WTC11 (cell line): ENCODE measurements around the gene TXNRD1. TPM values are rescaled to one million over a fixed set of nuclear protein-coding genes. Genes with fewer than 3 reads are reported as not detected.
"Not testable (repeated sequence)": the region's sequence is repeated elsewhere in the genome, so short reads cannot be mapped to it uniquely, and the experiment has no call there.

Experiments
- ATAC-seq: fragments of 200-7000 bp; cut with Tn5 transposase; 2 replicates; pipeline ENCODE4 v1.10.0; 2021; ENCODE audit warnings: mild to moderate bottlenecking, moderate library complexity
- CTCF ChIA-PET: fragments of 300-600 bp; sonication (Branson Sonifier 250); formaldehyde crosslinking; loops from one replicate; lab custom pipeline; 2021; ENCODE audit warnings: antibody characterized with exemption; lab: Charles Lee
- POLR2A ChIA-PET: fragments of 350-600 bp; sonication (Branson Sonifier 250); formaldehyde crosslinking; loops from one replicate; lab custom pipeline; 2021; ENCODE audit warnings: antibody characterized with exemption; lab: Charles Lee
- DNase-seq: peaks from one replicate; pipeline ENCODE4 v3.0.0; 2021; ENCODE audit warnings: low spot score
- H3K27ac Mint-ChIP-seq: 2 replicates; pipeline ENCODE4 v1.8.0; 2021; ENCODE audit warnings: mixed read lengths
- H3K27me3 Mint-ChIP-seq: 2 replicates; pipeline ENCODE4 v1.8.0; 2021; ENCODE audit warnings: low read depth, mild to moderate bottlenecking, moderate library complexity, mixed read lengths
- H3K36me3 Mint-ChIP-seq: 2 replicates; pipeline ENCODE4 v1.8.0; 2021; ENCODE audit warnings: mixed read lengths
- H3K4me1 Mint-ChIP-seq: 2 replicates; pipeline ENCODE4 v1.8.0; 2022; ENCODE audit warnings: mixed read lengths
- H3K4me3 Mint-ChIP-seq: 2 replicates; pipeline ENCODE4 v1.8.0; 2021; ENCODE audit warnings: mild to moderate bottlenecking, moderate library complexity, mixed read lengths
- H3K9me3 Mint-ChIP-seq: 2 replicates; pipeline ENCODE4 v1.8.0; 2021; ENCODE audit warnings: mixed read lengths
- CREB1 ChIP-seq: sonication (generic); formaldehyde crosslinking; IDR thresholded peaks from 2 replicates; pipeline ENCODE4 v1.8.0; 2023; ENCODE audit warnings: mild to moderate bottlenecking, missing genetic modification reagents
- CREM ChIP-seq: sonication (generic); formaldehyde crosslinking; IDR thresholded peaks from 2 replicates; pipeline ENCODE4 v1.8.1; 2022; ENCODE audit warnings: mild to moderate bottlenecking, missing genetic modification reagents, moderate library complexity
- ELF4 ChIP-seq: sonication (generic); formaldehyde crosslinking; IDR thresholded peaks from 2 replicates; pipeline ENCODE4 v1.8.1; 2022; ENCODE audit warnings: low read depth, mild to moderate bottlenecking, moderate library complexity, missing genetic modification reagents
- FOXP1 ChIP-seq: sonication (generic); formaldehyde crosslinking; IDR thresholded peaks from 2 replicates; pipeline ENCODE4 v1.8.0; 2022; ENCODE audit warnings: missing genetic modification reagents, mild to moderate bottlenecking, moderate library complexity, borderline replicate concordance
- GRHL2 ChIP-seq: fragments of 250-450 bp; sonication (Bioruptor Pico); IDR thresholded peaks from 2 replicates; pipeline ENCODE4 v1.8.0; 2022; ENCODE audit warnings: mild to moderate bottlenecking, moderate library complexity; ENCODE audit not compliant: insufficient replicate concordance, severe bottlenecking
- MYBL2 ChIP-seq: sonication (generic); formaldehyde crosslinking; IDR thresholded peaks from 2 replicates; pipeline ENCODE4 v1.8.1; 2023; ENCODE audit warnings: mild to moderate bottlenecking, moderate library complexity, missing genetic modification reagents
- NR2C2 ChIP-seq: sonication (generic); formaldehyde crosslinking; IDR thresholded peaks from 2 replicates; pipeline ENCODE4 v1.8.0; 2022; ENCODE audit warnings: mild to moderate bottlenecking, missing genetic modification reagents
- RORB ChIP-seq: fragments of 250-450 bp; sonication (Bioruptor Pico); IDR thresholded peaks from 2 replicates; pipeline ENCODE4 v1.9.0; 2021; ENCODE audit warnings: mild to moderate bottlenecking
- ZNF219 ChIP-seq: sonication (generic); formaldehyde crosslinking; IDR thresholded peaks from 2 replicates; pipeline ENCODE4 v1.8.0; 2023; ENCODE audit warnings: missing genetic modification reagents, mild to moderate bottlenecking, borderline replicate concordance
- ZNF317 ChIP-seq: sonication (generic); formaldehyde crosslinking; IDR thresholded peaks from 2 replicates; pipeline ENCODE4 v1.8.1; 2023; ENCODE audit warnings: low read depth, mild to moderate bottlenecking, moderate library complexity, missing genetic modification reagents, borderline replicate concordance
- ZNF396 ChIP-seq: fragments of 250-450 bp; sonication (Bioruptor Pico); IDR thresholded peaks from 2 replicates; pipeline ENCODE4 v1.8.0; 2021; ENCODE audit warnings: mild to moderate bottlenecking, moderate library complexity, borderline replicate concordance
- ZNF423 ChIP-seq: fragments of 250-450 bp; sonication (Bioruptor Pico); IDR thresholded peaks from 2 replicates; pipeline ENCODE4 v2.1.2; 2022; ENCODE audit warnings: mild to moderate bottlenecking, moderate library complexity
- total RNA-seq: library from RNA; stranded (reverse); gene quantifications from 3 replicates; pipeline ENCODE4 v1.2.3, GENCODE V29; 2021
- TF ChIP-seq, protein P1 (sequence below): fragments of 200-600 bp; IDR thresholded peaks from 2 replicates; pipeline ENCODE4 v1.8.0; 2022; ENCODE audit warnings: antibody characterized with exemption
- TF ChIP-seq, protein P2 (sequence below): sonication (generic); formaldehyde crosslinking; IDR thresholded peaks from 2 replicates; pipeline ENCODE4 v1.8.0; 2022; ENCODE audit warnings: mild to moderate bottlenecking, missing genetic modification reagents
- TF ChIP-seq, protein P3 (sequence below): sonication (generic); formaldehyde crosslinking; IDR thresholded peaks from 2 replicates; pipeline ENCODE4 v1.8.1; 2022; ENCODE audit warnings: low read depth, missing genetic modification reagents, borderline replicate concordance
- TF ChIP-seq, protein P4 (sequence below): sonication (generic); formaldehyde crosslinking; IDR thresholded peaks from 2 replicates; pipeline ENCODE4 v1.8.0; 2023; ENCODE audit warnings: mild to moderate bottlenecking, missing genetic modification reagents
- TF ChIP-seq, protein P5 (sequence below): sonication (generic); formaldehyde crosslinking; IDR thresholded peaks from 2 replicates; pipeline ENCODE4 v1.8.0; 2023; ENCODE audit warnings: missing genetic modification reagents, mild to moderate bottlenecking, borderline replicate concordance
- TF ChIP-seq, protein P6 (sequence below): fragments of 250-450 bp; sonication (Bioruptor Pico); IDR thresholded peaks from 2 replicates; pipeline ENCODE4 v1.9.0; 2021; ENCODE audit warnings: moderate library complexity, mild to moderate bottlenecking, inconsistent platforms, borderline replicate concordance

Gene TXNRD1
- total RNA-seq, 1 experiment from 2014 or later = 113 TPM

DNA sequence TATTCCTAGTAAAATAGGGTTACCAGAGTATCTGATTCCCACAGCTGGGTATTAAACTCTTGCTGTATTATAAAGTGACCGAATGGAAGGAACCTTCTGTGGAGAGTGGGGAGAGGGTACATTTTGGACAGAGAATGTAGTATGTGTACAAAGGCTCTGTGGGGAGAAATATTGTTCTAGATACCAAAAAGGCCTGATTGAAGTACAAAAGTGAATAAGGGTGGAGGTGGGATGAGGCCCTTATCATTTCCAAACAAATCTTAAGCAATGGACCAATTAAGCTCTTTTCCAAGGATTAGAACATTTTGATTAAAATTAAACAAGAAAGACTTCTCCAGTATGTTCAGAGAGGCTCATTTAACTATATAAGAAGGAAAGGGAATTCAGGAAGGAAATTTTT lies 108.3 kb downstream of the TXNRD1 start (continued):
- TF ChIP-seq GRHL2 = no peak
- TF ChIP-seq, protein P1, sequence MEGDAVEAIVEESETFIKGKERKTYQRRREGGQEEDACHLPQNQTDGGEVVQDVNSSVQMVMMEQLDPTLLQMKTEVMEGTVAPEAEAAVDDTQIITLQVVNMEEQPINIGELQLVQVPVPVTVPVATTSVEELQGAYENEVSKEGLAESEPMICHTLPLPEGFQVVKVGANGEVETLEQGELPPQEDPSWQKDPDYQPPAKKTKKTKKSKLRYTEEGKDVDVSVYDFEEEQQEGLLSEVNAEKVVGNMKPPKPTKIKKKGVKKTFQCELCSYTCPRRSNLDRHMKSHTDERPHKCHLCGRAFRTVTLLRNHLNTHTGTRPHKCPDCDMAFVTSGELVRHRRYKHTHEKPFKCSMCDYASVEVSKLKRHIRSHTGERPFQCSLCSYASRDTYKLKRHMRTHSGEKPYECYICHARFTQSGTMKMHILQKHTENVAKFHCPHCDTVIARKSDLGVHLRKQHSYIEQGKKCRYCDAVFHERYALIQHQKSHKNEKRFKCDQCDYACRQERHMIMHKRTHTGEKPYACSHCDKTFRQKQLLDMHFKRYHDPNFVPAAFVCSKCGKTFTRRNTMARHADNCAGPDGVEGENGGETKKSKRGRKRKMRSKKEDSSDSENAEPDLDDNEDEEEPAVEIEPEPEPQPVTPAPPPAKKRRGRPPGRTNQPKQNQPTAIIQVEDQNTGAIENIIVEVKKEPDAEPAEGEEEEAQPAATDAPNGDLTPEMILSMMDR = no peak

DNA sequence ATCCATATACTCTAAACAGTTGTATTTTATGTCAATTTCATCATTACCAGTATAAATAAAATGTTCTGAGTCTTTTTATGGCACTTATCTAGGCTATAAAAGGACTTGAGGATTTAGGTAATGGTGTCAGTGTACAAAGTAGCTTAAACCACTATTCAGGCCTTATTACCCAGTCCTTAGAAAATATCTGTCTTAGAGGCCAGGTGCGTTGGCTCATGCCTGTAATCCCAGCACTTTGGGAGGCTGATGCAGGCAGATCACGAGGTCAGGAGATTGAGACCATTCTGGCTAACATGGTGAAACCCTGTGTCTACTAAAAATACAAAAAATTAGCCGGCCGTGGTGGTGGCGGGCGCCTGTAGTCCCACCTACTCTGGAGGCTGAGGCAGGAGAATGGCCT lies 112.7 kb downstream of the TXNRD1 start:
- CTCF ChIA-PET, H3K9me3 Mint-ChIP-seq, H3K4me1 Mint-ChIP-seq, H3K27me3 Mint-ChIP-seq, H3K4me3 Mint-ChIP-seq, H3K27ac Mint-ChIP-seq, ATAC-seq, DNase-seq: not testable (repeated sequence)
- H3K36me3 Mint-ChIP-seq = peaks cover 41% of the 10 kb centered on the region
- POLR2A ChIA-PET = interaction anchor here (0.6 to 0.7 kb wide), 2 partner anchors 29 to 36 kb away, joined by 3 to 4 read pairs; no protein-coding TSS in a partner anchor

DNA sequence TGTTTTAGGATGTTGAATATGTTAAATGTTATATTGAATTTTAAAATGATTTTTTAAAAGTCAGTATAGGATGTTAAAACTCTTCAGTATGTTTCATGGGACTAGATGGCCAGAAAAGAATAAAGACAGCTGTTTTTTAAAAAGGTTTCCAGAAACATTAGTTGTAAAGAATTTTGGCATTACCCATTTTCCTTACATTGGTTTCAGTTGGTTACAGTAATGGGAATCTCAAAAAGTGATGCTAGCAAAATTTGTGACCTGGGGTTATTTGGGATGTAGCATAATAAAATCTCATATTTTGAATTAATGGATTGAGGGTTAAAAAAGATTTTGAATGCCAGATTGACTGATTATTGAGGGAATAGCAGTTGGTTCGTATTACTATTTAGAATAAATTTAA lies 113.2 kb downstream of the TXNRD1 start:
- no peak overlapping the region for H3K4me3 Mint-ChIP-seq
- no peak for ATAC-seq
- H3K36me3 Mint-ChIP-seq = peaks cover 43% of the 10 kb centered on the region
- POLR2A ChIA-PET = interaction anchor here (0.6 to 0.7 kb wide), 2 partner anchors 29 to 37 kb away, joined by 3 to 4 read pairs; no protein-coding TSS in a partner anchor
- peaks cover 3% of the 10 kb centered on the region; the same call in 1 of the 2 replicates for H3K9me3 Mint-ChIP-seq
- no peak for DNase-seq
- no peak for TF ChIP-seq CREM
- TF ChIP-seq RORB (CRISPR knock-in tag) = no peak
- no peak for TF ChIP-seq ELF4 (CRISPR knock-in tag)
- no peak for TF ChIP-seq ZNF396 (CRISPR knock-in tag)
- no peak for TF ChIP-seq NR2C2 (CRISPR knock-in tag)
- TF ChIP-seq, protein P2, sequence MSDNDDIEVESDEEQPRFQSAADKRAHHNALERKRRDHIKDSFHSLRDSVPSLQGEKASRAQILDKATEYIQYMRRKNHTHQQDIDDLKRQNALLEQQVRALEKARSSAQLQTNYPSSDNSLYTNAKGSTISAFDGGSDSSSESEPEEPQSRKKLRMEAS (CRISPR knock-in tag) = no peak
- no peak for TF ChIP-seq CREB1 (CRISPR knock-in tag)
- TF ChIP-seq, protein P3, sequence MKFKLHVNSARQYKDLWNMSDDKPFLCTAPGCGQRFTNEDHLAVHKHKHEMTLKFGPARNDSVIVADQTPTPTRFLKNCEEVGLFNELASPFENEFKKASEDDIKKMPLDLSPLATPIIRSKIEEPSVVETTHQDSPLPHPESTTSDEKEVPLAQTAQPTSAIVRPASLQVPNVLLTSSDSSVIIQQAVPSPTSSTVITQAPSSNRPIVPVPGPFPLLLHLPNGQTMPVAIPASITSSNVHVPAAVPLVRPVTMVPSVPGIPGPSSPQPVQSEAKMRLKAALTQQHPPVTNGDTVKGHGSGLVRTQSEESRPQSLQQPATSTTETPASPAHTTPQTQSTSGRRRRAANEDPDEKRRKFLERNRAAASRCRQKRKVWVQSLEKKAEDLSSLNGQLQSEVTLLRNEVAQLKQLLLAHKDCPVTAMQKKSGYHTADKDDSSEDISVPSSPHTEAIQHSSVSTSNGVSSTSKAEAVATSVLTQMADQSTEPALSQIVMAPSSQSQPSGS (CRISPR knock-in tag) = no peak
- no peak for TF ChIP-seq MYBL2
- TF ChIP-seq FOXP1 (CRISPR knock-in tag) = no peak
- TF ChIP-seq, all 79 proteins: peak for 0
- Mint-ChIP-seq H3K4me1 (no peaks in the 10 kb centered on the region), H3K27me3 (no peaks in the 10 kb centered on the region), H3K27ac (no peak overlapping the region)
- CTCF ChIA-PET = no interaction called here

DNA sequence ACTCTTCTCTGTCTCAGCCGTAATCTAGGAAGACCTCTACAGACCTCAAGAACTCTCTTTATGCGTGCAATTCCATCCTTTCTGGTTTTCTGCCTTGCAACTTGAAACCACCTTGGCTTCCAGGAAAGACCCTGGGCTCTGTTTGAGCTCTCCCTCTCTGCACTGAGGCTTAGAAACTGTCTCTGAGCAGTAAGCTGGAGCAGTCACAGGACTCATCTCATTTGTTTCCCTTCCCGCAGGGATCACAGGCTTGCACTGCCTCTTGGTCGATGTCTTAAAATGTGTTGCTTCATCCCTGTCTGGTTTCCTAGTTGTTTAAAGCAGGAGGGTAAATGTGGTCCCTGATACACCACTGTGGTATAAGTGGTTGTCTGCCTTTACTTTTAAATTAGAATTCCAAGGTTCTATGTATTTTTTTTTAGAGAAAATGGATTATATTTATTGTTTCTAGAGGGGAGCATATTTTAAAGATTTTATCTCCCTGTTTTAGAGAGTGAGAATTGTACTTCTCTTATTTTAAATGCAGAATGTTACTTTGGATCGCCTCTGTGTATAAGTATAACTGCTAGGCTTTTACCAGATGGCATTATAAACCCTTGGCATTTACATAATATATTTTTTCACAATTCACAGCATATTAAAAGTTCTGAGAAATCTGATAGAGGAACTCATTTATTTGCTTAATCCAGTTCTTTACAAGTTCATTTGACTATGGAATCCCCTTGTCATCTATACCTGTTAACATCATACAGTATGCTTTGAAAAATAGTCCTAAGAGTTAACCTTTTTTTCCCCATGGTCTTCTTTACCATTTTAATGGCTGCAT lies 114.3 kb downstream of the TXNRD1 start:
- TF ChIP-seq, protein P4, sequence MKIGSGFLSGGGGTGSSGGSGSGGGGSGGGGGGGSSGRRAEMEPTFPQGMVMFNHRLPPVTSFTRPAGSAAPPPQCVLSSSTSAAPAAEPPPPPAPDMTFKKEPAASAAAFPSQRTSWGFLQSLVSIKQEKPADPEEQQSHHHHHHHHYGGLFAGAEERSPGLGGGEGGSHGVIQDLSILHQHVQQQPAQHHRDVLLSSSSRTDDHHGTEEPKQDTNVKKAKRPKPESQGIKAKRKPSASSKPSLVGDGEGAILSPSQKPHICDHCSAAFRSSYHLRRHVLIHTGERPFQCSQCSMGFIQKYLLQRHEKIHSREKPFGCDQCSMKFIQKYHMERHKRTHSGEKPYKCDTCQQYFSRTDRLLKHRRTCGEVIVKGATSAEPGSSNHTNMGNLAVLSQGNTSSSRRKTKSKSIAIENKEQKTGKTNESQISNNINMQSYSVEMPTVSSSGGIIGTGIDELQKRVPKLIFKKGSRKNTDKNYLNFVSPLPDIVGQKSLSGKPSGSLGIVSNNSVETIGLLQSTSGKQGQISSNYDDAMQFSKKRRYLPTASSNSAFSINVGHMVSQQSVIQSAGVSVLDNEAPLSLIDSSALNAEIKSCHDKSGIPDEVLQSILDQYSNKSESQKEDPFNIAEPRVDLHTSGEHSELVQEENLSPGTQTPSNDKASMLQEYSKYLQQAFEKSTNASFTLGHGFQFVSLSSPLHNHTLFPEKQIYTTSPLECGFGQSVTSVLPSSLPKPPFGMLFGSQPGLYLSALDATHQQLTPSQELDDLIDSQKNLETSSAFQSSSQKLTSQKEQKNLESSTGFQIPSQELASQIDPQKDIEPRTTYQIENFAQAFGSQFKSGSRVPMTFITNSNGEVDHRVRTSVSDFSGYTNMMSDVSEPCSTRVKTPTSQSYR (CRISPR knock-in tag) = no peak
- no peak for TF ChIP-seq ZNF423 (CRISPR knock-in tag)
- no peak for TF ChIP-seq ZNF219 (CRISPR knock-in tag)
- TF ChIP-seq, protein P5, sequence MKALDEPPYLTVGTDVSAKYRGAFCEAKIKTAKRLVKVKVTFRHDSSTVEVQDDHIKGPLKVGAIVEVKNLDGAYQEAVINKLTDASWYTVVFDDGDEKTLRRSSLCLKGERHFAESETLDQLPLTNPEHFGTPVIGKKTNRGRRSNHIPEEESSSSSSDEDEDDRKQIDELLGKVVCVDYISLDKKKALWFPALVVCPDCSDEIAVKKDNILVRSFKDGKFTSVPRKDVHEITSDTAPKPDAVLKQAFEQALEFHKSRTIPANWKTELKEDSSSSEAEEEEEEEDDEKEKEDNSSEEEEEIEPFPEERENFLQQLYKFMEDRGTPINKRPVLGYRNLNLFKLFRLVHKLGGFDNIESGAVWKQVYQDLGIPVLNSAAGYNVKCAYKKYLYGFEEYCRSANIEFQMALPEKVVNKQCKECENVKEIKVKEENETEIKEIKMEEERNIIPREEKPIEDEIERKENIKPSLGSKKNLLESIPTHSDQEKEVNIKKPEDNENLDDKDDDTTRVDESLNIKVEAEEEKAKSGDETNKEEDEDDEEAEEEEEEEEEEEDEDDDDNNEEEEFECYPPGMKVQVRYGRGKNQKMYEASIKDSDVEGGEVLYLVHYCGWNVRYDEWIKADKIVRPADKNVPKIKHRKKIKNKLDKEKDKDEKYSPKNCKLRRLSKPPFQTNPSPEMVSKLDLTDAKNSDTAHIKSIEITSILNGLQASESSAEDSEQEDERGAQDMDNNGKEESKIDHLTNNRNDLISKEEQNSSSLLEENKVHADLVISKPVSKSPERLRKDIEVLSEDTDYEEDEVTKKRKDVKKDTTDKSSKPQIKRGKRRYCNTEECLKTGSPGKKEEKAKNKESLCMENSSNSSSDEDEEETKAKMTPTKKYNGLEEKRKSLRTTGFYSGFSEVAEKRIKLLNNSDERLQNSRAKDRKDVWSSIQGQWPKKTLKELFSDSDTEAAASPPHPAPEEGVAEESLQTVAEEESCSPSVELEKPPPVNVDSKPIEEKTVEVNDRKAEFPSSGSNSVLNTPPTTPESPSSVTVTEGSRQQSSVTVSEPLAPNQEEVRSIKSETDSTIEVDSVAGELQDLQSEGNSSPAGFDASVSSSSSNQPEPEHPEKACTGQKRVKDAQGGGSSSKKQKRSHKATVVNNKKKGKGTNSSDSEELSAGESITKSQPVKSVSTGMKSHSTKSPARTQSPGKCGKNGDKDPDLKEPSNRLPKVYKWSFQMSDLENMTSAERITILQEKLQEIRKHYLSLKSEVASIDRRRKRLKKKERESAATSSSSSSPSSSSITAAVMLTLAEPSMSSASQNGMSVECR = no peak
- TF ChIP-seq, protein P6, sequence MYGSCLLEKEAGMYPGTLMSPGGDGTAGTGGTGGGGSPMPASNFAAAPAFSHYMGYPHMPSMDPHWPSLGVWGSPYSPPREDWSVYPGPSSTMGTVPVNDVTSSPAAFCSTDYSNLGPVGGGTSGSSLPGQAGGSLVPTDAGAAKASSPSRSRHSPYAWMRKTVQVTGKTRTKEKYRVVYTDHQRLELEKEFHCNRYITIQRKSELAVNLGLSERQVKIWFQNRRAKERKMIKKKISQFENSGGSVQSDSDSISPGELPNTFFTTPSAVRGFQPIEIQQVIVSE (CRISPR knock-in tag) = no peak
- TF ChIP-seq ZNF317 = no peak
- DNase-seq = no peak
- ChIA-PET POLR2A (no interaction called here), CTCF (no interaction called here)
- H3K36me3 Mint-ChIP-seq = peaks cover 43% of the 10 kb centered on the region
- H3K27ac Mint-ChIP-seq = no peak overlapping the region
- no peaks in the 10 kb centered on the region for H3K4me1 Mint-ChIP-seq
- no peaks in the 10 kb centered on the region for H3K27me3 Mint-ChIP-seq
- no peak overlapping the region for H3K4me3 Mint-ChIP-seq
- no peak for ATAC-seq
- no peaks in the 10 kb centered on the region for H3K9me3 Mint-ChIP-seq
